ENCODE data around the gene POLD1. TPM values are rescaled to one million over a fixed set of nuclear protein-coding genes. Genes with fewer than 3 reads are reported as not detected.

POLD1 gene
- total RNA-seq, 2 donors from 2014 or later: 5.9 to 10.0 TPM

- H3K9me3 ChIP-seq: no peaks in the 10 kb centered on the region
- H3K4me1 ChIP-seq: peaks cover 0 to 10% of the 10 kb centered on the region in 2 donors
- DNase-seq (ENCODE audit: low spot score): no peak
- no peak for TF ChIP-seq CTCF (IDR thresholded peaks at IDR 0.05)
- H3K27ac ChIP-seq: no peak overlapping the region
- H3K4me3 ChIP-seq: no peak overlapping the region
- H3K36me3 ChIP-seq: no peaks in the 10 kb centered on the region
- H3K27me3 ChIP-seq: peaks cover 4 to 5% of the 10 kb centered on the region in 2 donors
Observed at GRCh38 chr19:50422397-50423278, 38.5 kb downstream of the POLD1 start.

DNA sequence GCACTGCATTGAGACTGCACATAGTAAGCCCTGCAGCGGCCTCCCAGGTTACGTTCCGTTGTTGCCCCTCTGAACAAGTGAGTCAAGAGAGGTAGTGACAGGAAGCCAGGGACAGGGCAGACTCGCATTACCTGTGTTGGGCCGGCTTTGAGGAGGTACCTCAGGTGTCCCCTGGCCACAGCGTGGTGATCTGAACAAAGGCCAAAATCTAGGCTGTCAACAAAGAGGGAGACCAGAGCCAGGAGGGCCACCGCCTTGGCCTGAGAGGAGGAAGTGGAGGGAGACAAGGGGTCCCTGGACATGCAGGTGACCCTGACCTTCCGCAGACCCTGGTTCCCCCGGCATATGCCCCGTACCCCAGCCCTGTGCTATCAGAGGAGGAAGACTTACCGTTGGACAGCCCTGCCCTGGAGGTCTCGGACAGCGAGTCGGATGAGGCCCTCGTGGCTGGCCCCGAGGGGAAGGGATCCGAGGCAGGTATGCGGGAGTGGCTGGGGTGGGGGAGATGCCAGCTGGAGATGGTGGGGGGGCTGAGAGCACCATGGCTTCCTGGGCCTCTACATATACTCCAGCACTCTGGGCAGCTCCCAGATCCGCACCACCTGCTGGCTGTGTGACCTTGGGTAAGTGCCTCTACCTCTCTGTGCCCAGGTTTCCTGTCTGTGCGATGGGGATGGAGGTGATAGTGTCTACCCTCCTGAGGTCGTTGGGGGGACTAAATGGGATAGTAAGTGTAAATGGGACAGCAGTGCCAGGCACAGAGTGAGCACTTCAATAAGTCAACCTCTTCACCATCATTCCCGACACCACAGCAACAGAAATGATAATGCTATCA, 39.3 kb downstream of the POLD1 start:
- Histone ChIP-seq H3K9me3 (no peaks in the 10 kb centered on the region), H3K27ac (no peak overlapping the region), H3K36me3 (no peaks in the 10 kb centered on the region), H3K27me3 (peaks cover 4 to 5% of the 10 kb centered on the region in 2 donors), H3K4me3 (no peak overlapping the region), H3K4me1 (peaks cover 0 to 13% of the 10 kb centered on the region in 2 donors)
- TF ChIP-seq CTCF (IDR thresholded peaks at IDR 0.05): no peak
- DNase-seq (ENCODE audit: low spot score): no peak

DNA sequence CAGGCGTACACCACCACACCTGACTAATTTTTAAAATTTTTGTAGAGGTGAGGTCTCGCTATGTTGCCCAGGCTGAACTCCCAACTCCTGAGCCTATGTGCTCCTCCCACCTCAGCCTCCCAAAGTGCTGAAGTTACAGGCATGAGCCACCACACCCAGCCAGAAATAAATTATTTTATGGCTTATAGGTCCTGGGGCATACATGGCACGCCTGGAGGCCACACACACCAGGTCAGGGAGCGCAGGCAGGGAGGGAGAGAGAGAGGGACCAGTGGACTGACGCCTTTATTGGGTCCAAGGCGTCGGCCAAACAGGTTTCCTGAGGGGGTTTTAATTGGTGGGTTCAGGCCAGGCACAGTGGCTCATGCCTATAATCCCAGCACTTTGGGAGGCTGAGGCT, 41.4 kb downstream of the POLD1 start:
- H3K27me3 ChIP-seq: no peaks in the 10 kb centered on the region
- DNase-seq (ENCODE audit: low spot score): no peak
- no peak overlapping the region for H3K27ac ChIP-seq
- no peaks in the 10 kb centered on the region for H3K9me3 ChIP-seq
- H3K4me3 ChIP-seq: no peak overlapping the region
- TF ChIP-seq CTCF (IDR thresholded peaks at IDR 0.05): no peak
- H3K4me1 ChIP-seq: peaks cover 0 to 8% of the 10 kb centered on the region in 2 donors
- H3K36me3 ChIP-seq: no peaks in the 10 kb centered on the region

DNA sequence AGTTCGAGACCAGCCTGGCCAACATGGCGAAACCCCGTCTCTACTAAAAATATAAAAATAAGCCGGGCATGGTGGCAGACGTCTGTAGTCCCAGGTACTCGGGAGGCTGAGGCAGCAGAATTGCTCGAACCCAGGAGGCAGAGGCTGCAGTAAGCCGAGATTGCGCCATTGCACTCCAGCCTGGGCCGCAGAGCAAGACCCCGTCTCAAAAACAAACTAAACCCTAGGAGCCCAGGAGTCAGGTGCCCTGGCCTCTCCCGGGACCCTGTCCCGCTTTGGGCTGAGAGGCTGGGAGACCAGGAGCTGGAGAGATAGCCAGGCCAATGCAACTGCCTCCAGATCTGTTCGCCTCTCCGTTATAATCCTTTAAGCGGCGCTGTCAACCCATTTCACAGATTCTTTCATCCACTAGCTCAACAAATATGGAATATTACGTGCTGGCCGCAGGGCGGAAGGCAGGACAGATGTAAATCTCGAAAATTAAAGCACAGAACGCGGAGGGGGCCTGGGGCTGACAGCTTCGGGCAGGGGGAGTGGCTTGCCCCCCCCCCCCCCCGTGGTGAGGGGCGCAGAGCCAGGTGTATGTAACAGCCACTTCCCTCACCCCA, 43.3 kb downstream of the POLD1 start:
- Histone ChIP-seq H3K27me3 (peaks cover 0 to 2% of the 10 kb centered on the region in 2 donors), H3K9me3 (no peaks in the 10 kb centered on the region), H3K4me1 (peaks cover 0 to 21% of the 10 kb centered on the region in 2 donors), H3K4me3 (peak overlapping the region in 1 of 2 donors; percentile 31), H3K36me3 (no peaks in the 10 kb centered on the region), H3K27ac (no peak overlapping the region)
- no peak for TF ChIP-seq CTCF (IDR thresholded peaks at IDR 0.05)
- no peak for DNase-seq (ENCODE audit: low spot score)

DNA sequence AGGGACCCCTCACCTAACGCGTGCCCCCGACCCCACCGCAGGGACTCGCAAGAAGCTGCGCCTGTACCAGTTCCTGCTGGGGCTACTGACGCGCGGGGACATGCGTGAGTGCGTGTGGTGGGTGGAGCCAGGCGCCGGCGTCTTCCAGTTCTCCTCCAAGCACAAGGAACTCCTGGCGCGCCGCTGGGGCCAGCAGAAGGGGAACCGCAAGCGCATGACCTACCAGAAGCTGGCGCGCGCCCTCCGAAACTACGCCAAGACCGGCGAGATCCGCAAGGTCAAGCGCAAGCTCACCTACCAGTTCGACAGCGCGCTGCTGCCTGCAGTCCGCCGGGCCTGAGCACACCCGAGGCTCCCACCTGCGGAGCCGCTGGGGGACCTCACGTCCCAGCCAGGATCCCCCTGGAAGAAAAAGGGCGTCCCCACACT, 43.9 kb downstream of the POLD1 start:
- peaks cover 0 to 25% of the 10 kb centered on the region in 2 donors for H3K4me1 ChIP-seq
- H3K27ac ChIP-seq: no peak overlapping the region
- no peaks in the 10 kb centered on the region for H3K9me3 ChIP-seq
- peak; percentile 89 for DNase-seq (ENCODE audit: low spot score)
- H3K4me3 ChIP-seq: peak overlapping the region in 1 of 2 donors; percentile 31
- no peaks in the 10 kb centered on the region for H3K36me3 ChIP-seq
- no peak for TF ChIP-seq CTCF (IDR thresholded peaks at IDR 0.05)
- H3K27me3 ChIP-seq: peaks cover 0 to 7% of the 10 kb centered on the region in 2 donors

Data from right atrium auricular region (tissue), 2 donors.